Body of pancreas (tissue), 4 donors: ENCODE data around the gene FBXO21.

Experiments
- POLR2A ChIP-seq, 3 donors: fragments of 450-650 bp; IDR thresholded peaks; one replicate each; pipeline ENCODE4 v1.6.1; 2016; ENCODE audit warnings: antibody characterized with exemption in 3 of 3, mild to moderate bottlenecking in 2 of 3
- TF ChIP-seq, protein P1 (sequence below), 7 experiments: fragments of 450-650 bp in 4 of 7; fragments of 200-600 bp in 3 of 7; sonication (generic) in 3 of 7; IDR thresholded peaks; one replicate each; pipeline ENCODE4 v1.5.1; 2016 to 2019; ENCODE audit warnings: antibody characterized with exemption in 7 of 7

DNA sequence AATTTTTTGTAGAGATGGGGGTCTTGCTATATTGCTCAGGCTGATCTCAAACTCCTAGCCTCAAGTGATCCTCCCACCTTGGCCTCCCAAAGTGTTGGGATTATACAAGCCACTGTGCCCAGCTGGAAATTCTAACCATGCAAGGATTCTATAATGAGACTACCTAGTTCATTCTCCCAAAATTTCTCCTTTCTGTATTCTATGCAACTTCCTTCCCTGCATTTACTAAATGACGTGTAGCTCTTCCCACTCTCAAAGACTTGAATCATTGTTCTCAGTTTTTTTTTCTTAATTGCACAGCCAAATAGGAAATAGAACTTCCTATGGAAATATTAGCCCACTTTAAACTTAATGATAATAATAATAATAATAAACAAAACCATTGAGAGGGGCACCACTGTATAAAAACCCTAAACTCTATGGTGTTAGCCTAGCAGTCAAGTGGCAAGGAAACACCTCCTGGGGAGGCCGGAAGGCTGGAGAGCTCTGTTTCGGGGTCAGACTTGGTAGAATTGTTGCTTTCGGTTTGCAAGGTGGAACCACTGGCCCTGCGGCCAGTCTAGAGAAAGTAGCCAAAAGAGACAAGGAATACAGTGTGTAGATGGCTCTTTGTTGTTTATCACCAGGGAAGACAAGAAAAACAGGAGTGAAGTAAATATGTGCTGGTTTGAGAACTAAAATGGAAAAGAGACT lies 51.1 kb downstream of the FBXO21 start:
- TF ChIP-seq, protein P1, sequence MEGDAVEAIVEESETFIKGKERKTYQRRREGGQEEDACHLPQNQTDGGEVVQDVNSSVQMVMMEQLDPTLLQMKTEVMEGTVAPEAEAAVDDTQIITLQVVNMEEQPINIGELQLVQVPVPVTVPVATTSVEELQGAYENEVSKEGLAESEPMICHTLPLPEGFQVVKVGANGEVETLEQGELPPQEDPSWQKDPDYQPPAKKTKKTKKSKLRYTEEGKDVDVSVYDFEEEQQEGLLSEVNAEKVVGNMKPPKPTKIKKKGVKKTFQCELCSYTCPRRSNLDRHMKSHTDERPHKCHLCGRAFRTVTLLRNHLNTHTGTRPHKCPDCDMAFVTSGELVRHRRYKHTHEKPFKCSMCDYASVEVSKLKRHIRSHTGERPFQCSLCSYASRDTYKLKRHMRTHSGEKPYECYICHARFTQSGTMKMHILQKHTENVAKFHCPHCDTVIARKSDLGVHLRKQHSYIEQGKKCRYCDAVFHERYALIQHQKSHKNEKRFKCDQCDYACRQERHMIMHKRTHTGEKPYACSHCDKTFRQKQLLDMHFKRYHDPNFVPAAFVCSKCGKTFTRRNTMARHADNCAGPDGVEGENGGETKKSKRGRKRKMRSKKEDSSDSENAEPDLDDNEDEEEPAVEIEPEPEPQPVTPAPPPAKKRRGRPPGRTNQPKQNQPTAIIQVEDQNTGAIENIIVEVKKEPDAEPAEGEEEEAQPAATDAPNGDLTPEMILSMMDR (IDR thresholded peaks at IDR 0.05), result no peak
- TF ChIP-seq POLR2A (IDR thresholded peaks at IDR 0.05), result no peak
